GM12878 (cell line): Measurements from ENCODE around the gene DICER1. TPM values are rescaled to one million over a fixed set of nuclear protein-coding genes. Genes with fewer than 3 reads are reported as not detected.

Experiments
- ATAC-seq: fragments of 200-7000 bp; cut with Tn5 transposase; 3 replicates; pipeline ENCODE4 v1.9.1; 2020; ENCODE audit warnings: mild to moderate bottlenecking, moderate library complexity
- BruUV-seq: library from RNA; stranded (reverse); fragments of 400-500 nt; replicated peaks from 2 replicates; lab custom pipeline; 2021; lab: Mats Ljungman, UMichigan
- CTCF ChIA-PET: fragments of 300-600 bp; sonication (Branson Sonifier 250); formaldehyde crosslinking; extraction: SDS; loops from one replicate; lab custom pipeline; 2021; ENCODE audit warnings: inconsistent platforms; lab: Yijun Ruan, JAX
- POLR2A ChIA-PET: fragments of 350-600 bp; formaldehyde crosslinking; extraction: SDS; loops from one replicate; lab custom pipeline; 2021; ENCODE audit warnings: inconsistent platforms; lab: Charles Lee
- RAD21 ChIA-PET: fragments of 300-600 bp; sonication (Branson Sonifier 250); formaldehyde crosslinking; loops from one replicate; lab custom pipeline; 2023; ENCODE audit warnings: antibody characterized with exemption; ENCODE audit not compliant: unreplicated experiment; lab: Charles Lee
- SMC1A ChIA-PET: fragments of 300-600 bp; sonication (Branson Sonifier 250); formaldehyde crosslinking; loops from one replicate; lab custom pipeline; 2023; ENCODE audit not compliant: unreplicated experiment, uncharacterized antibody; lab: Charles Lee
- DNase-seq: peaks from one replicate; pipeline ENCODE4 v3.0.0-alpha.2; 2011; ENCODE audit warnings: low read depth, low spot score
- FAIRE-seq: peaks from 3 replicates; lab custom pipeline; 2011; peaks lifted over from hg19 to GRCh38; lab: Jason Lieb, UNC
- H2AFZ ChIP-seq: 2 replicates; pipeline ENCODE4 v1.6.0; 2011; ENCODE audit warnings: low read depth, low read length, control low read depth; ENCODE audit not compliant: control insufficient read depth
- H3K27ac ChIP-seq: 2 replicates; pipeline ENCODE4 v1.5.1; 2011; ENCODE audit warnings: control low read depth; ENCODE audit not compliant: control insufficient read depth, insufficient read depth
- H3K27me3 ChIP-seq, 2 experiments: replicated peaks in 1 of 2; 2 replicates each; pipeline versions ENCODE4 v1.6.0 to v1.6.1; 2011; ENCODE audit warnings: low read length in 1 of 2; ENCODE audit not compliant: control insufficient read depth in 2 of 2, insufficient read depth in 2 of 2
- H3K36me3 ChIP-seq, 2 experiments: 2 replicates each; pipeline ENCODE4 v1.5.1; 2011; ENCODE audit warnings: low read length in 1 of 2; ENCODE audit not compliant: control insufficient read depth in 2 of 2, insufficient read depth in 2 of 2
- H3K4me1 ChIP-seq: 2 replicates; pipeline ENCODE4 v1.6.1; 2011; ENCODE audit warnings: mild to moderate bottlenecking, low read length, moderate library complexity, mixed read lengths; ENCODE audit not compliant: control insufficient read depth, insufficient read depth
- H3K4me2 ChIP-seq: 2 replicates; pipeline ENCODE4 v1.6.0; 2011; ENCODE audit warnings: control low read depth; ENCODE audit not compliant: control insufficient read depth, insufficient read depth
- H3K4me3 ChIP-seq: fragments of 200-600 bp; sonication (generic); 2 replicates; pipeline ENCODE4 v1.5.1; 2016
- H3K79me2 ChIP-seq: 2 replicates; pipeline ENCODE4 v1.6.0; 2011; ENCODE audit warnings: low read length; ENCODE audit not compliant: control insufficient read depth, insufficient read depth
- H3K9ac ChIP-seq: 2 replicates; pipeline ENCODE4 v1.8.0; 2011; ENCODE audit warnings: low read length, control low read depth, mixed read lengths; ENCODE audit not compliant: control insufficient read depth, insufficient read depth
- H3K9me3 ChIP-seq: replicated peaks from 3 replicates; pipeline ENCODE4 v1.5.1; 2011; ENCODE audit warnings: mild to moderate bottlenecking, low read length; ENCODE audit not compliant: control insufficient read depth, insufficient read depth
- H4K20me1 ChIP-seq: 2 replicates; pipeline ENCODE4 v1.6.0; 2011; ENCODE audit not compliant: control insufficient read depth, insufficient read depth
- BHLHE40 ChIP-seq, 2 experiments: fragments of 450-650 bp in 1 of 2; IDR thresholded peaks; 2 replicates each; pipeline ENCODE4 v1.6.1; 2011 to 2017; ENCODE audit warnings: low read depth in 2 of 2, borderline replicate concordance in 1 of 2, improper control_type of control experiment in 1 of 2, low read length in 1 of 2, mild to moderate bottlenecking in 1 of 2
- MEF2B ChIP-seq: fragments of 450-650 bp; IDR thresholded peaks from 2 replicates; pipeline ENCODE4 v1.6.1; 2018; ENCODE audit warnings: mild to moderate bottlenecking, moderate library complexity; ENCODE audit not compliant: partially characterized antibody, poor library complexity, severe bottlenecking
- YY1 ChIP-seq: IDR thresholded peaks from 2 replicates; pipeline ENCODE4 v1.6.1; 2011; ENCODE audit warnings: low read depth, mild to moderate bottlenecking, low read length
- WGBS: methylation state at CpG from one replicate; pipeline ENCODE4 v1.1.6; 2016; ENCODE audit warnings: low lambda C conversion rate; ENCODE audit not compliant: insufficient replicate concordance, insufficient coverage; ENCODE audit errors: missing lambda C conversion rate; 5-methylcytosine and 5-hydroxymethylcytosine counted together
- in situ Hi-C: fragments of 300-500 bp; cut with MboI; formaldehyde crosslinking; loops from 9 replicates; pipeline ENCODE4 v1.14.3; 2018; ENCODE audit warnings: mixed read lengths
- intact Hi-C: fragments of 100-400 bp; cut with micrococcal nuclease; formaldehyde crosslinking; loops from one replicate; pipeline ENCODE4 v1.14.2; 2022; ENCODE audit not compliant: unreplicated experiment
- polyA plus RNA-seq, 11 experiments: library from polyadenylated mRNA; depleted of rRNA in 4 of 11; unstranded in 6 of 11; stranded (reverse) in 5 of 11; fragments of >200 nt; fragmentation: Nextera tagmentation in 4 of 11; fragmentation: Illumina TruSeq in 1 of 11; extraction: Ambion mirVana in 4 of 11; extraction: Trizol in 1 of 11; gene quantifications; 1 replicate in 1 of 11; 2 replicates in 10 of 11; pipeline versions ENCODE4 v1.2.1 to v1.2.3, GENCODE V29; 2011 to 2016; ENCODE audit warnings: inconsistent platforms in 2 of 11, missing spikeins in 2 of 11, low read depth in 1 of 11
- total RNA-seq, 4 experiments: library from RNA; depleted of rRNA in 3 of 4; stranded (reverse); fragments of >200 nt in 3 of 4; fragmentation: Illumina TruSeq in 1 of 4; extraction: Trizol in 1 of 4; gene quantifications; 2 replicates each; pipeline versions ENCODE4 v1.2.1 to v1.2.3, GENCODE V29; 2013 to 2021
- TF ChIP-seq, protein P1 (sequence below): IDR thresholded peaks from 2 replicates; pipeline ENCODE4 v1.6.1; 2011; ENCODE audit warnings: mild to moderate bottlenecking, low read depth, low read length, moderate library complexity; ENCODE audit not compliant: insufficient replicate concordance

DICER1 gene
- total and polyA plus RNA-seq, 10 of the 15 experiments (the other 5 are each of a cell fraction or from before 2014, with no cell fraction given) = 6.8 to 70.8 (median 37.1) TPM

DNA sequence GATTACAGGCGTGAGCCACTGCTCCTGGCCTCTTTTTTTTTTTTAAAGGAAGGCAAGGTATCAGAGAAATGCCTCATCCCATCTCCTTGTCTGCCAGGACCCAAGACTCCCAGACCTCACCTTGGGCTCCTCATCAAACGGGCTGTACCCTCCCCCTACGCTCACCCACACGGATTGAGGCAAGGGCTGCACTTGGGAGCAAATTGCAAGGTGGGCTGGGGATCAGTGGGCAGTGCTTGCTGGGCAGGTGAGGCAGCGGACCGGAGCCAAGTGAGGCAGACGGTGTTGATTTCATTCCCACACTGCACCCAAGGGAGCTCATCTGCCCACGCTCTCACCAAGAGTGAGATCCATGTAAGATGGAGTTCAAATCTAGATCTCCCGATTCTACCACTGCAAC lies 41.0 kb upstream of the DICER1 start:
- TF ChIP-seq, protein P1, sequence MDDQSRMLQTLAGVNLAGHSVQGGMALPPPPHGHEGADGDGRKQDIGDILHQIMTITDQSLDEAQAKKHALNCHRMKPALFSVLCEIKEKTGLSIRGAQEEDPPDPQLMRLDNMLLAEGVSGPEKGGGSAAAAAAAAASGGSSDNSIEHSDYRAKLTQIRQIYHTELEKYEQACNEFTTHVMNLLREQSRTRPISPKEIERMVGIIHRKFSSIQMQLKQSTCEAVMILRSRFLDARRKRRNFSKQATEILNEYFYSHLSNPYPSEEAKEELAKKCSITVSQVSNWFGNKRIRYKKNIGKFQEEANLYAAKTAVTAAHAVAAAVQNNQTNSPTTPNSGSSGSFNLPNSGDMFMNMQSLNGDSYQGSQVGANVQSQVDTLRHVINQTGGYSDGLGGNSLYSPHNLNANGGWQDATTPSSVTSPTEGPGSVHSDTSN = no peak
- TF ChIP-seq BHLHE40 (IDR thresholded peaks at IDR 0.05; ENCODE audit: borderline replicate concordance in 1 of 2, low read depth in 2 of 2, low read length in 1 of 2) (0 out of 4 replicates have a peak, but pooled peaks of 1 of the 2 experiments have one; percentile 9), MEF2B (peak; percentile 13), YY1 (no peak)
- ChIA-PET SMC1A (interaction anchor here (0.7 to 4.5 kb wide), 3 partner anchors 14 to 120 kb away, joined by 3 to 15 read pairs (median 8); no protein-coding TSS in a partner anchor), RAD21 (interaction anchor here (1.4 to 2.0 kb wide), 2 partner anchors 14 to 130 kb away, joined by 4 to 5 read pairs; no protein-coding TSS in a partner anchor), POLR2A (interaction anchor here (0.7 kb wide), 1 partner anchor 49 kb away, joined by 3 read pairs; no protein-coding TSS in a partner anchor), CTCF (interaction anchor here (1.4 to 4.6 kb wide), 2 partner anchors 15 to 163 kb away, joined by 3 to 54 read pairs; no protein-coding TSS in a partner anchor)
- Histone ChIP-seq H3K36me3 (no peaks in the 10 kb centered on the region; a peak in 1 of 4 replicates), H2AFZ (no peak overlapping the region), H3K9me3 (no peaks in the 10 kb centered on the region; the same call in 2 of the 3 replicates), H3K79me2 (no peaks in the 10 kb centered on the region), H3K4me1 (no peaks in the 10 kb centered on the region), H4K20me1 (no peaks in the 10 kb centered on the region), H3K9ac (no peak overlapping the region), H3K27ac (no peak overlapping the region), H3K27me3 (no peaks in the 10 kb centered on the region), H3K4me2 (no peak overlapping the region), H3K4me3 (no peak overlapping the region)
- no peak for DNase-seq
- no peak for FAIRE-seq
- no TSS peak for BruUV-seq
- WGBS = 39% methylated on average over 9 of the region's 9 CpGs
- intact Hi-C loops = no loop called here
- no peak for ATAC-seq
- in situ Hi-C loops = loop anchor here (10.0 kb wide), 1 partner anchor 514 kb away; no protein-coding TSS in a partner anchor
